Measurements from ENCODE around the gene LYSMD4.

Gene LYSMD4

DNA sequence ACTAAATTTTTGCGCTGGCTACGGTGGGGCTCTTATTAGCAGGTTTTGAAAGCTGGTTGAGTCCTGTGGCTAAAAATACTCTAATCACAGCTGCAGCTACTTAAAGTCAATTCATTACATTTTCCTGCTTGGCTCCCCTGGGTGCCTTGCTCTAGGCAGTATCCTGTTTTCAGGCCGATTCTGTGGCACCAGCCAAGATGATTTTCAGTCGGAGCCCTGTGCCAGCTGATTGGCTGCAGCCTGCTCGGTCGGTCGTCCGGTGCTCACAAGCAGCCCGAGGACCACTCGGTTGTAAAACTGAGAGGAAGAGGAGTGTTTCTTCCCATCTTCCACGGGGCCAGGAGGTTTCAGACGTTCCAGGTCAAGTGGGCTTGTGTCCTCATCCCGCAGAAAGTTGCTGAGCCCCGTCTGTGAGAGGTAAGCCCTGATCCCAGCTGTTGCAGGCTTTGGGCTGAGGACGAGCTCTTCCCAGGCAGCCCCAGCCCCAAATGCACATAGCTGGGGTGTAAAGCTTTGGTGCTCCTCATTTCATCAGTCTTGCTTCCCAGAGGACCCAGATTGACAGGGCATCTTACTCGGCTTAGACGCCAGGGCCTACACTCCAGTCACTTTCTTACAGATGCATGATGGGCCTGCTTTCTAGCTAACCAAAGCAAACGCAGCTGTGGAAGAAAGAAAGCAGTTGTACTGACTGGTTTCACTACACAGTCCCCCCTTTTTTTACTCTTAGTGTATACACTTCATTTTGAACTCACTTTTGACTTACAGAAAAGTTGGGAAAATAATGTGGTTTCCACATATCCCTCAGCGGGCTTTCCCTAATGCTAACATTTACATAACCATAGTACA lies 15.9 kb downstream of the LYSMD4 start:
- H3K4me3 ChIP-seq (ENCODE audit: low read depth, low read length), result no peak overlapping the region
- TF ChIP-seq, protein P1, sequence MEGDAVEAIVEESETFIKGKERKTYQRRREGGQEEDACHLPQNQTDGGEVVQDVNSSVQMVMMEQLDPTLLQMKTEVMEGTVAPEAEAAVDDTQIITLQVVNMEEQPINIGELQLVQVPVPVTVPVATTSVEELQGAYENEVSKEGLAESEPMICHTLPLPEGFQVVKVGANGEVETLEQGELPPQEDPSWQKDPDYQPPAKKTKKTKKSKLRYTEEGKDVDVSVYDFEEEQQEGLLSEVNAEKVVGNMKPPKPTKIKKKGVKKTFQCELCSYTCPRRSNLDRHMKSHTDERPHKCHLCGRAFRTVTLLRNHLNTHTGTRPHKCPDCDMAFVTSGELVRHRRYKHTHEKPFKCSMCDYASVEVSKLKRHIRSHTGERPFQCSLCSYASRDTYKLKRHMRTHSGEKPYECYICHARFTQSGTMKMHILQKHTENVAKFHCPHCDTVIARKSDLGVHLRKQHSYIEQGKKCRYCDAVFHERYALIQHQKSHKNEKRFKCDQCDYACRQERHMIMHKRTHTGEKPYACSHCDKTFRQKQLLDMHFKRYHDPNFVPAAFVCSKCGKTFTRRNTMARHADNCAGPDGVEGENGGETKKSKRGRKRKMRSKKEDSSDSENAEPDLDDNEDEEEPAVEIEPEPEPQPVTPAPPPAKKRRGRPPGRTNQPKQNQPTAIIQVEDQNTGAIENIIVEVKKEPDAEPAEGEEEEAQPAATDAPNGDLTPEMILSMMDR (IDR thresholded peaks at IDR 0.05; ENCODE audit: control insufficient read depth, extremely low read depth, insufficient read depth), result no peak
- no peak for DNase-seq (ENCODE audit: low read depth)

DNA sequence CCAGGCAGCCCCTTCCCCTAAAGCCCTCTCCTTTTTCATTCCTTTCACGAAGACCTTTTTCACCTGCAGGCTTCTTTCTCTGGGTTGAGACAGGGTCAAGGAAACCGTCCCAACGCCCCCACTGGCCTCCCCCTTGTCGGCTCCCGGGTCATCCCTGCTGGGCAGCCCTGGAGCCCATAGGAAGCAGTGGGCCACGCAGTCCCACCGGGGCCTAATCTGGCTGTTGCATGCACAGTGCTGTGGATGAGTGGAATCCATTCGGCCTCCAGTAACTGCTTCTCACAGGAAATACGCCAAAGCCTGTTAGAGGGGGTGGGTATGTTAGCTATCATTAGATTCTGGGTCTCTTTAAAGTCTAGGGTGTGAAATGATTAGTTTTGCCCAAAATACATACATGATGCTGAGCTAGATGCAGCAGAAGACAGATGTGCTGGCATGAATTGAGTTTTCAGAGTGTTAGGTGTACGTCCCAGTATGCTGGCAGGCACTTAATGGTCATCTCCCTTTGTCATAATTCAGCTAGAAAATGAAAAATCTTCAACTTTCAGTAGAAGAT lies 16.6 kb downstream of the LYSMD4 start:
- TF ChIP-seq, protein P1 (IDR thresholded peaks at IDR 0.05; ENCODE audit: control insufficient read depth, extremely low read depth, insufficient read depth), result no peak
- H3K4me3 ChIP-seq (ENCODE audit: low read depth, low read length), result no peak overlapping the region
- no peak for DNase-seq (ENCODE audit: low read depth)

DNA sequence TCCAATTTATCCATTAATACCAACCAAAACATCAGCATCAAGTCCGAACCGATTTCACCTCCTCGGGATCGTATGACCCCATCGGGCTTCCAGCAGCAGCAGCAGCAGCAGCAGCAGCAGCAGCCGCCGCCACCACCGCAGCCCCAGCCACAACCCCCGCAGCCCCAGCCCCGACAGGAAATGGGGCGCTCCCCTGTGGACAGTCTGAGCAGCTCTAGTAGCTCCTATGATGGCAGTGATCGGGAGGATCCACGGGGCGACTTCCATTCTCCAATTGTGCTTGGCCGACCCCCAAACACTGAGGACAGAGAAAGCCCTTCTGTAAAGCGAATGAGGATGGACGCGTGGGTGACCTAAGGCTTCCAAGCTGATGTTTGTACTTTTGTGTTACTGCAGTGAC lies 20.8 kb downstream of the LYSMD4 start:
- TF ChIP-seq, protein P1 (IDR thresholded peaks at IDR 0.05; ENCODE audit: control insufficient read depth, extremely low read depth, insufficient read depth), result no peak
- H3K4me3 ChIP-seq (ENCODE audit: low read depth, low read length), result no peak overlapping the region
- no peak for DNase-seq (ENCODE audit: low read depth)

DNA sequence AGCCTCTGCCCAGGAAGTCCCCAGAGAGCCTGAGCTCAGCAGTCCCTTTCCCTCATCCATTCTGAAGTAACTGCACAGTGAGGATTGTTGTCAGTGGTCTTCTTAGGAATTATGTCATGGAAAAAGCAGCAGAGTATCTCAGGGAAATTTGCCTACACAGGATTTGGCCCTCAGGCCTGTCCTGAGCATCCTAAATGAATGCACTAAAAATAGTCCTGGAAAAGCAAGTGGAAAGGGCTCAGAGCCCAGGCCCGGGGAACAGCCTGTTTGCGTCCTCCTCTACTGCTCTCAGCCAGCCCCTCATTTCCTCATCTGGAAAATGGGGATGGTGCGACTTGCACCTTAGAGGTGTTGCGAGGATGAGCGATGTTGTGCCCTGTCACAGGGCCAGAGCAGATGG lies 21.6 kb downstream of the LYSMD4 start:
- TF ChIP-seq, protein P1 (IDR thresholded peaks at IDR 0.05; ENCODE audit: control insufficient read depth, extremely low read depth, insufficient read depth), result no peak
- H3K4me3 ChIP-seq (ENCODE audit: low read depth, low read length), result no peak overlapping the region

DNA sequence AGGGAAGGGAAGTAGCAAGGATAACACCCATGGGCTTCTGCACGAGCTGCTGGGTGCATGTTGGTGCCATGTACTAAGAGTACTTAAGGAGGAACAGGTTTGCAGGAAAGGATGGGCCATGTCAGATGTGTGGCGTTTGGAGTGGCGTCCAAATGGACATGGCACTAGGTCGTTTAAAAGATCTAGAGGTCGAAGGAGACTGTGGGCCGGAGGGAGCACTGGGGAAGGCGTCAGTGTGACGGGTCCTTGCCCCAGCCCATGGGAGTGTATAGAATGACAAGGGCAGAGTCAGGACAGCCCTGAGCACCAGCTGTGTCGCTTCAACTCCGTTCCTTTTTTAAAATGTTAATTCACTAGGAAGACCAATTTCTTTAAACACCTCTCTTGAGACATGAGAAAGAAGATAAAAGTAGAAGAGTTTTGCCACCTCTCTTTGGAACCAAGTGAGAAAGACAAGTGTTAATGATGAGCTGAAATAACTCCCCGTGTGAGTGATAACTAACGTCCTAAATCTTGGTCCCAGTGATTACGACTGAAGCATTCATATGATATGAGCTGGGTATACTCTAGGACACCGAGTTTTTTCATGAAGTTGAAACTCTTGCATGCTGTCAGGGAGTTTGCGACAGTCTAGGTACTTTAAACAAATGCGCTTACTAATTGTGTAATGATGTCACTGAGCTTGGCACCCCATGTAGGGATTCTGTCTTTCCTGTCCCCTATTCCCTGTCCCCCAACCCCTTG lies 23.8 kb downstream of the LYSMD4 start:
- H3K4me3 ChIP-seq (ENCODE audit: low read depth, low read length), result no peak overlapping the region
- TF ChIP-seq, protein P1 (IDR thresholded peaks at IDR 0.05; ENCODE audit: control insufficient read depth, extremely low read depth, insufficient read depth), result no peak
- no peak for DNase-seq (ENCODE audit: low read depth)

More for the DNA sequence above, 21.6 kb downstream of the LYSMD4 start:
- DNase-seq (ENCODE audit: low read depth), result no peak

DNA sequence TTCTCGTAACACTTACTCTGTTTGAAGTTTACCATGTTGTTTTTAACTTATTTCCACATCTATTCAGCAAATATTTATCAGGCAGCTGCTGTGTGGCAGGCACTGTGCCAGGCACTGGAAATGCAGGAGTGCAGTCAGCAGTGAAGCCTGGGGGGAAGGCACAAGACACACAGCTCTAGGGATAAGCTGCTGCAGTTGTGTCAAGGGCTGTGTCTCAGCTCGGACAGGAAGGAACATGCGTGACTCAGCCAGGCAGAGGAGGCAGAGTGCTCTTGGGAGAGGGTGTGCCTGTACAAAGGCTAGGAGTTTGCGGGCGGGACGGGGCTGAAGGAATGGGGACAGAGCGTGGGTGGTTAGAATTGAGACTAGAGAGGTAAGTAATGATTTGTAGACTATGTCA lies 24.7 kb downstream of the LYSMD4 start:
- no peak for DNase-seq (ENCODE audit: low read depth)
- TF ChIP-seq, protein P1 (IDR thresholded peaks at IDR 0.05; ENCODE audit: control insufficient read depth, extremely low read depth, insufficient read depth), result no peak
- no peak overlapping the region for H3K4me3 ChIP-seq (ENCODE audit: low read depth, low read length)
